Measurements from ENCODE around the gene KLRF2.

KLRF2 gene

GRCh38 chr12:9933958-9934357, 52.7 kb downstream of the KLRF2 start:
- DNase-seq (ENCODE audit: extremely low read depth in 1 of 2, low read depth in 1 of 2), result no peak

- no peak for DNase-seq (ENCODE audit: extremely low read depth in 1 of 2, low read depth in 1 of 2)
Measured at GRCh38 chr12:9935026-9935425, 53.7 kb downstream of the KLRF2 start.

GRCh38 chr12:9936591-9936990, 55.3 kb downstream of the KLRF2 start:
- no peak for DNase-seq (ENCODE audit: extremely low read depth in 1 of 2, low read depth in 1 of 2)

- DNase-seq (ENCODE audit: extremely low read depth in 1 of 2, low read depth in 1 of 2), result no peak
Measured at GRCh38 chr12:9940375-9940774, 59.1 kb downstream of the KLRF2 start.

GRCh38 chr12:9941838-9942237, 60.5 kb downstream of the KLRF2 start:
- no peak for DNase-seq (ENCODE audit: extremely low read depth in 1 of 2, low read depth in 1 of 2)

- no peak for DNase-seq (ENCODE audit: extremely low read depth in 1 of 2, low read depth in 1 of 2)
Measured at GRCh38 chr12:9943240-9943639, 62.0 kb downstream of the KLRF2 start.

- no peak for DNase-seq (ENCODE audit: extremely low read depth in 1 of 2, low read depth in 1 of 2)
Measured at GRCh38 chr12:9944391-9944790, 63.1 kb downstream of the KLRF2 start.
